NCI-H2029 (cell line): ENCODE results near the gene CACNA1I.
"Not testable (repeated sequence)": the region's sequence is repeated elsewhere in the genome, so short reads cannot be mapped to it uniquely, and the experiment has no call there.

Source experiments
- DNase-seq: peaks from one replicate; lab custom pipeline; 2025; lab: John Stamatoyannopoulos, UW

Gene CACNA1I

GRCh38 chr22:39570665-39571064 is at the start of gene CACNA1I:
CACNA1I (plus strand) TSS chr22:39570753; CDS start chr22:39570753, 0 bp downstream.
- DNase-seq, result no peak

- not testable (repeated sequence) for DNase-seq
Measured at GRCh38 chr22:39521106-39521885, 49.3 kb upstream of the CACNA1I start.

DNA sequence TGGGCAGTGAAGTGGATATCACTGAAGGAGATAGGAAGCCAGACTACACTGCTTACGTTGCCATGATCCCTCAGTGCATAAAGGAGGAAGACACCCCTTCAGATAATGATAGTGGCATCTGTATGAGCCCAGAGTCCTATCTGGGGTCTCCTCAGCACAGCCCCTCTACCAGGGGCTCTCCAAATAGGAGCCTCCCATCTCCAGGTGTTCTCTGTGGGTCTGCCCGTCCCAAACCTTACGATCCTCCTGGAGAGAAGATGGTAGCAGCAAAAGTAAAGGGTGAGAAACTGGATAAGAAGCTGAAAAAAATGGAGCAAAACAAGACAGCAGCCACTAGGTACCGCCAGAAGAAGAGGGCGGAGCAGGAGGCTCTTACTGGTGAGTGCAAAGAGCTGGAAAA is 48.5 kb upstream of the CACNA1I start:
- DNase-seq, result not testable (repeated sequence)

- DNase-seq, result peak; percentile 83
Measured at GRCh38 chr22:39522567-39523300, 47.8 kb upstream of the CACNA1I start.

- DNase-seq, result no peak
Measured at GRCh38 chr22:39524089-39524752, 46.3 kb upstream of the CACNA1I start.

DNA sequence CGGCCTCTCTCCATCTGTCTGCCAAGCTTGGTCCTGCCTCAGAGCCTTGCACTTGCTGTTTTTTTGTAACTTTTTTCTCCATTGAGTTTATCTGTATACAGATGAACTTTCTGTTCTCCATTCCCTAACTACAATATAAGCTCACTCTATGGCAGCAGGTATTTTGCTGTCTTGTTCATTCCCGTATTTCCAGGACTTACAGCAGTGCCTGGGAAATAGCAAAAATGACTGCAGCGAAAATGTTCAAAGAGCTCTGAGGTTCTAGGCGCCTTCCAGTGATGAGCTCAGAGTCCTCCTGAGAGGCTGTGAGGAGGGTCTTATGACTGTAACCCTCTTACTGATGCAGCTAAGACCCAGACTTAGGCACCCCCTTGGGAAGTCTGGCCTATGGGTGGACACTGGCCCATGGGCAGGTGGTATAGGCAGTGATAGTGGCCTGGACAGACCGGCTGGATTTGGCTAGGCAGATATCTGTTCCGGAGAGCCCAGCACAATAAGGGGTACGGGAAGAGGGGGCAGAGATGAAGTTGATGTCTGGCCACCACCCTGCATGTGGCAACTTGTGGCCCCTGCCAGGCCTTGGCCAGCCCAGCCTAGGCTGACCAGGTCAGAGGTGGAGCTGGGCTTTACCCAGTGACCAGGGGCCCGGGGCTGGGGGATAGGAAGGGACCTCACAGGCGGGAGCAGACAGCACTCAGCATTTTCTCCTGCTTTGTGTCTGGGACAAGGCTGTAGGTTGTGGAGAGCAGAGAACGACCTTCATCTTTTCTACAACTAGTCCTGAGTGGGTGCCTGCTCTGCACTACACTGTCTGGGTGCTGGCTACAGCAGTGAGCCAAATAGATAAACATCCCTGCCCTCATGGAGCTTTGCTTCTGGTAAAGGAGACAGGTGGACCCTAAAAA is 45.5 kb upstream of the CACNA1I start:
- no peak for DNase-seq

- DNase-seq, result no peak
Measured at GRCh38 chr22:39525658-39525975, 44.9 kb upstream of the CACNA1I start.

GRCh38 chr22:39526736-39527171 is 43.8 kb upstream of the CACNA1I start:
- no peak for DNase-seq

- DNase-seq, result peak; percentile 75
Measured at GRCh38 chr22:39527481-39527961, 43.0 kb upstream of the CACNA1I start.

DNA sequence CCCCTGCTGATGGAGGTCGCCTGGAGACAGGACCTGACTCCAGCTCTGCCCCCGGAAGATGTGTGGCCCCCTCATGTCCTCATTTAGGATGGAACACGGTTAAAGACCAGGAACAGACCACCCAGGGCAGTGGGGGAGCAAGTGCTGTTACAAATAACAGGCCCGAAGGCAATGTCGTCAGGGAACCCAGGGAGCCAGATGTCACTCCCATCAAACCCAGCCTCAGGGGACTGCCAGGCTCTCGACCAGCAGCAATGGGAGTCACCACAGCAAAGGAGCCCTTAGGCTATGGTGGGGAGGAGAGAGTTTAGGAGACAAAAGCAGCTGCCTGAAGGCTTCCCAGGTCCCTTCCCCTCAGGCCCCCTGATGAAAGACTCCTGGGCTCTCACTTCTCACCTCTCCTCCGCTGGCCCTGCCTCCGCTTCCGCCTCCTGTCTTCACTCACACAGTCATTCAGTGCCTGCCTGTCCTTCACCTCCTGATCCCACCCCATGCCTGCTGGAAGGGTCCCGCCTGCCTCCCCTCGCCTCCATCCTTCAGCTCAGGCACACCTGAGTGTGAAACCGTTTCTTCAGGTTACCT is 42.4 kb upstream of the CACNA1I start:
- no peak for DNase-seq

- peak; percentile 94 for DNase-seq
Measured at GRCh38 chr22:39528681-39529486, 41.7 kb upstream of the CACNA1I start.

DNA sequence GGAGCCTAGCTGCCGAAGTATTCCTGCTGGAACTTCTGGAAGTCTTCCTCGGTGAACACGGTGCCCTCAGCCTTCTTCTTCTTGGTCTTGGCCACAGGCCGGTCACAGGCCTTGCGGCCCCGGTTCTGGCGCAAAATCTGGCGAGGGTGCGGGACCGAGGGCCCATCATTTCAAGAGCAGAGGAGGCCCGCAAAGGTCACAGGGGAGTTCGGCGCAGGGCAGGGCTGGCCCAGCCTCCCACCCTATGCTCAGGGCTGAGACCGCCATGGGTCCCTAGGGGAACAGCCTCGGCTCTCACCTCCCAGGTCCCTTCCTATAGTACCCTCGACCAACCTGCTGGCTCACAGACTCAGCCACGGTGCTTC is 41.1 kb upstream of the CACNA1I start:
- no peak for DNase-seq

DNA sequence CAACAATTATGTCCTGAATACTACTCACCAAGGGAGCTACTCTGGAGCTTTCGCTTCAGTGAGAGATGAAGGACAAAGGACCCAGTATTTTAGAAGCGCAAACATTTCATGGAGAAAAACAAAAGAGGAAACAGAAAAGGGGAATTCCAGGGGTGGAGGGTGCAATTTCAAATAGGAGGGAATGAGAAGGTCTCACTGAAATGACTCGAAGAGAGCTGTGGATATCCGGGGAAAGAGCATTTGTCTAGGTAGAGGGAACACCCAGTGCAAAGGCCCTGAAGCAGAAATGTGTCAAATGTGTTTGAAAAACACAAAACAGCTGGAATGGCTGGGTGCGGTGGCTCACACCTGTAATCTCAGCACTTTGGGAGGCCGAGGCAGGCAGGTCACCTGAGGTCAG is 40.4 kb upstream of the CACNA1I start:
- no peak for DNase-seq

DNA sequence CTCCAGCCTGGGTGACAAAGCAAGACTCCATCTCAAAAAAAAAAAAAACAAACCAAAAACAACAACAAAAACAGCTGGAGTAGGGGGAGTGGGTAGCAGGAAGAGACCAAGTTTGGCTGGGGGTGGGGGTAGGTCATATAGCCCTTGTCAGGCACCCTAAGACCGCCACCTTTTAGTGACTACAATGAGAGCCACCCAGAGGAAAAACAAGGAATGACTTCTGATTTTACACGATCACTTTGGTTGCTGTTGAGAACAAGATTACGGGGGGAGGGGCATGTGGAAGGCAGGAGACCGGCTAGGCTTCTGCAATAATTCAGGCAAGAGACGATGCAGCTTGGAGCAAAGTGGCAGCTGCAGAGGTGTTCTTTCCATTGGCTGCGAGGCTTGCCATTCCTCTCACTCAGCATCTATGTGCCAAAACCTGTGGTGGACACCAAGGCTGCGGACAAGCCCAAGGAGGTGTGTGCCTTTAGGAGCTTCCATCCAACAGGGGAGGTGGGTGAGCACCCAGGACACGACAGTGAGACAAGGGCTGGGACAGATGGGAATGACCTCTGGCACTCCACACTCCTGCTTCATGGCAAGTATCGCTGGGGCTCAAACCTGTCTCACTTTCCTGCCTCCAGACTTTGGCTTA is 39.7 kb upstream of the CACNA1I start:
- DNase-seq, result no peak

GRCh38 chr22:39532215-39533073 is 38.1 kb upstream of the CACNA1I start, which contains the start of gene RPS19BP1:
RPS19BP1 (minus strand) TSS chr22:39532748; CDS start chr22:39532738, 10 bp downstream.
- peak; percentile 98 for DNase-seq

DNA sequence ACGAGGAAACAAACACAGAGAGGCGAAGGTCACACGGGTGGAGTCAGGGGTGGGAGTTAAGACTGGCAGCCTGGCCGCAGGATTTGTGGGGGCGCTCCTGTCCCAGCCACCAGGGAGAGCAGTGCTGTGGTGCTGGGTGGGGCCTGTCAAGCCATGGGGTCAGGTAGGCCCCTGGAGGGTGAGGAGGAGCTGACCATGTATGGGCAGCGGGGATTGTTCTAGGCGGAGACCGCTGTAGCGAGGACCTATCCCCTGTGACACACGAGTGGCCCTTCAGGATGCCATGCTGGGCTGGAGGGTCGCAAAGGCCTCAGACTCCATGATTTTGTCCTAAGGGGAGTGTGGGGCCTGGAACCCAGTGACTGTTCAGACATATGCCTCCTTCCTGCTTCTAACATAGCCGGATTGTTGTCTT is 36.5 kb upstream of the CACNA1I start:
- DNase-seq, result no peak

DNA sequence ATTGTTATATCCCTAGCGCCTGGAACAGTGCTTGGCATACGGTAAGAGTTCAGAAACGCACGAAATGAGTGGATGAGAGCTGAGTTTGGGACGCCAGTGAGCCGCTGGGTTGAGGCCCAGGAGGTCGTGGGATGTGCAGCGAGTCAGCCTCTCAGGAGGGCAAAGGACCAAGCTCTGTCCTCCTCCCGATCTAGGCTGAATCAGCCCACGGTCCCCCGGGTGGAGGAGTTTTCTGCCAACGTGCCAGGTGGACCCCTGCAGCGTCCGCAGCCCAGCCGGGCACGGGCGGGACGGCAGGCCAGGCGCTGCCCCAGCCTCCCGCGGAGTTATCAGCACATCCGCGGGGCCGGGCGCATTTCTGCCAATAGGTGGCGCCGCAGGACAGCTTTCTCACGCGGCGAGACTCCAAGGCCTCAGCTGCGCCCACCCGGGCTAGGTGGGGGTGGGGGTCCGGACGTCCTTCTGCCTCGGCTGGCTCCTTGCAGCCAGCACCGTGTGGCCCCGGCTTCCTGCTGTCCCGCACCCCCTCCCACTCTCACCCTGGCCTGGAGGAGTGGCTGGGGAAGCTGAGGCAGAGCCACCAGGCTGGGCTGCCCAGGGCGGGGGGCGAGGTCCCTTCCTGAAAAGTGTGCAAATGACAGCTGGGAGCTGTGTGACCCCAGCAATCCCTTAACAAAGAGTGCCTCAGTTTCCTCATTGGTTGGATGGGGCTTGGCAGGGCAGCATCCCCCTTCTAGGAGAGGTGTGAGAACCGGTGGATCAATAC is 35.8 kb upstream of the CACNA1I start:
- DNase-seq, result peak; percentile 32

- DNase-seq, result no peak
Measured at GRCh38 chr22:39535357-39535725, 35.2 kb upstream of the CACNA1I start.
